Neural cell (in vitro differentiated cells): ENCODE results near the gene MT1H. TPM values are rescaled to one million over a fixed set of nuclear protein-coding genes. Genes with fewer than 3 reads are reported as not detected.

Experiments
- H2AFZ ChIP-seq: fragments of 200-600, 300-800 bp; sonication (generic), shearing (Covaris generic); 2 replicates; pipeline ENCODE4 v1.6.0; 2014; ENCODE audit warnings: low read depth, mild to moderate bottlenecking, antibody characterized with exemption, low read length, moderate library complexity
- H3F3A ChIP-seq: fragments of 200-600 bp; shearing (Covaris generic); 2 replicates; pipeline ENCODE4 v1.6.1; 2016; ENCODE audit warnings: mild to moderate bottlenecking, moderate library complexity, mixed read lengths, antibody characterized with exemption, low read length; ENCODE audit not compliant: insufficient read depth, poor library complexity, severe bottlenecking
- H3K27ac ChIP-seq: fragments of 200-600, 300-800 bp; sonication (generic), shearing (Covaris generic); 2 replicates; pipeline ENCODE4 v1.5.1; 2014; ENCODE audit warnings: mild to moderate bottlenecking, low read length, moderate library complexity
- H3K27me3 ChIP-seq: fragments of 300-800, 200-600 bp; sonication (generic), shearing (Covaris generic); 2 replicates; pipeline ENCODE4 v1.6.0; 2014; ENCODE audit warnings: mild to moderate bottlenecking, low read depth, low read length, moderate library complexity; ENCODE audit not compliant: insufficient read depth
- H3K36me3 ChIP-seq: fragments of 300-800, 200-600 bp; sonication (generic), shearing (Covaris generic); 2 replicates; pipeline ENCODE4 v1.5.1; 2014; ENCODE audit warnings: mild to moderate bottlenecking, antibody characterized with exemption, low read length, moderate library complexity; ENCODE audit not compliant: insufficient read depth
- H3K4me2 ChIP-seq: fragments of 300-800, 200-600 bp; sonication (generic), shearing (Covaris generic); 2 replicates; pipeline ENCODE4 v1.6.0; 2014; ENCODE audit warnings: mild to moderate bottlenecking, low read length
- H3K4me3 ChIP-seq: fragments of 300-800, 200-600 bp; sonication (generic), shearing (Covaris generic); 2 replicates; pipeline ENCODE4 v1.5.1; 2014; ENCODE audit warnings: mild to moderate bottlenecking, low read length, moderate library complexity
- H3K79me2 ChIP-seq: fragments of 200-600 bp; shearing (Covaris generic); replicated peaks from 2 replicates; pipeline ENCODE4 v1.6.0; 2014; ENCODE audit warnings: mild to moderate bottlenecking, low read length, moderate library complexity; ENCODE audit not compliant: insufficient read depth
- H3K9ac ChIP-seq: fragments of 300-800, 200-600 bp; sonication (generic), shearing (Covaris generic); 2 replicates; pipeline ENCODE4 v1.6.1; 2016; ENCODE audit warnings: mild to moderate bottlenecking, low read length, mixed read lengths
- H3K9me2 ChIP-seq: fragments of 200-600 bp; shearing (Covaris generic); 2 replicates; pipeline ENCODE4 v1.6.1; 2016; ENCODE audit warnings: mild to moderate bottlenecking, low read length, mixed read lengths; ENCODE audit not compliant: insufficient read depth
- H3K9me3 ChIP-seq: fragments of 200-600, 300-800 bp; sonication (generic), shearing (Covaris generic); 2 replicates; pipeline ENCODE4 v1.6.1; 2016; ENCODE audit warnings: mild to moderate bottlenecking, mixed run types, low read length, moderate library complexity, mixed read lengths
- H4K20me1 ChIP-seq: fragments of 200-600 bp; shearing (Covaris generic); 2 replicates; pipeline ENCODE4 v1.6.1; 2016; ENCODE audit warnings: mild to moderate bottlenecking, mixed run types; ENCODE audit not compliant: insufficient read depth
- CTCF ChIP-seq: fragments of 450-650 bp; IDR thresholded peaks from 2 replicates; pipeline ENCODE4 v1.5.1; 2014; ENCODE audit warnings: antibody characterized with exemption, mild to moderate bottlenecking, moderate library complexity; ENCODE audit not compliant: poor library complexity, severe bottlenecking
- EP300 ChIP-seq: fragments of 450-650 bp; conservative IDR thresholded peaks from 2 replicates; pipeline ENCODE4 v1.6.1; 2014; ENCODE audit warnings: antibody characterized with exemption, mild to moderate bottlenecking, moderate library complexity; ENCODE audit not compliant: poor library complexity, severe bottlenecking
- EZH2 ChIP-seq: fragments of 200-600, 300-800 bp; shearing (Covaris generic), sonication (generic); IDR thresholded peaks from 2 replicates; pipeline ENCODE4 v1.6.1; 2014; ENCODE audit warnings: antibody characterized with exemption, low read length, borderline replicate concordance, mild to moderate bottlenecking; ENCODE audit not compliant: insufficient read depth, poor library complexity, severe bottlenecking
- MXI1 ChIP-seq: fragments of 450-650 bp; conservative IDR thresholded peaks from 2 replicates; pipeline ENCODE4 v1.6.1; 2014; ENCODE audit warnings: antibody characterized with exemption, mild to moderate bottlenecking; ENCODE audit not compliant: poor library complexity, severe bottlenecking
- POLR2AphosphoS5 ChIP-seq: IDR thresholded peaks from 2 replicates; pipeline ENCODE4 v1.6.1; 2012
- RAD21 ChIP-seq: fragments of 450-650 bp; conservative IDR thresholded peaks from 2 replicates; pipeline ENCODE4 v1.6.1; 2014; ENCODE audit warnings: antibody characterized with exemption, mild to moderate bottlenecking, moderate library complexity
- REST ChIP-seq: IDR thresholded peaks from 2 replicates; pipeline ENCODE4 v1.6.1; 2012; ENCODE audit warnings: borderline replicate concordance
- SMC3 ChIP-seq: fragments of 450-650 bp; conservative IDR thresholded peaks from 2 replicates; pipeline ENCODE4 v1.6.1; 2014; ENCODE audit warnings: antibody characterized with exemption, mild to moderate bottlenecking, moderate library complexity; ENCODE audit not compliant: poor library complexity
- TAF1 ChIP-seq: IDR thresholded peaks from 2 replicates; pipeline ENCODE4 v1.6.1; 2012; ENCODE audit warnings: low read depth
- polyA plus RNA-seq: library from polyadenylated mRNA; depleted of rRNA; stranded (reverse); fragments of >200 nt; gene quantifications from 2 replicates; pipeline ENCODE4 v1.2.3, GENCODE V29; 2014

MT1H gene
- polyA plus RNA-seq, 1 donor from 2014 or later = not detected

GRCh38 chr16:56630134-56630533 lies 39.5 kb upstream of the MT1H start:
- Histone ChIP-seq H3K27me3 (peaks cover 96% of the 10 kb centered on the region), H3K9ac (no peak overlapping the region), H3K9me3 (no peaks in the 10 kb centered on the region), H3K9me2 (no peaks in the 10 kb centered on the region), H3K27ac (no peak overlapping the region), H3K79me2 (no peaks in the 10 kb centered on the region), H3K4me2 (no peak overlapping the region), H3F3A (no peaks in the 10 kb centered on the region), H4K20me1 (no peaks in the 10 kb centered on the region), H3K36me3 (no peaks in the 10 kb centered on the region), H2AFZ (no peak overlapping the region), H3K4me3 (no peak overlapping the region)
- TF ChIP-seq TAF1 = no peak
- TF ChIP-seq RAD21 = no peak
- TF ChIP-seq REST = no peak
- no peak for TF ChIP-seq CTCF
- TF ChIP-seq POLR2AphosphoS5 = no peak
- TF ChIP-seq EZH2 = no peak
- TF ChIP-seq MXI1 = no peak
- TF ChIP-seq SMC3 = no peak
- TF ChIP-seq EP300 = no peak

- H3K79me2 ChIP-seq = no peaks in the 10 kb centered on the region
- H3K4me3 ChIP-seq = no peak overlapping the region
- no peak overlapping the region for H3K4me2 ChIP-seq
- H3F3A ChIP-seq = no peaks in the 10 kb centered on the region
- H3K9me2 ChIP-seq = no peaks in the 10 kb centered on the region
- H3K9me3 ChIP-seq = no peaks in the 10 kb centered on the region
- TF ChIP-seq REST = no peak
- no peak for TF ChIP-seq TAF1
- no peak for TF ChIP-seq EP300
- no peak for TF ChIP-seq MXI1
- TF ChIP-seq CTCF = no peak
- TF ChIP-seq POLR2AphosphoS5 = no peak
- TF ChIP-seq EZH2 = no peak
- TF ChIP-seq RAD21 = no peak
- no peak for TF ChIP-seq SMC3
- H3K27me3 ChIP-seq = peaks cover 96% of the 10 kb centered on the region
- H4K20me1 ChIP-seq = no peaks in the 10 kb centered on the region
- no peak overlapping the region for H3K9ac ChIP-seq
- H2AFZ ChIP-seq = no peak overlapping the region
- H3K27ac ChIP-seq = no peak overlapping the region
- H3K36me3 ChIP-seq = no peaks in the 10 kb centered on the region
Measured at GRCh38 chr16:56631197-56631596, 38.4 kb upstream of the MT1H start.
